ENCODE results near the gene YBX2. TPM values are rescaled to one million over a fixed set of nuclear protein-coding genes. Genes with fewer than 3 reads are reported as not detected.

Gene YBX2
- total RNA-seq, 1 donor from 2014 or later = 0.57 TPM

DNA sequence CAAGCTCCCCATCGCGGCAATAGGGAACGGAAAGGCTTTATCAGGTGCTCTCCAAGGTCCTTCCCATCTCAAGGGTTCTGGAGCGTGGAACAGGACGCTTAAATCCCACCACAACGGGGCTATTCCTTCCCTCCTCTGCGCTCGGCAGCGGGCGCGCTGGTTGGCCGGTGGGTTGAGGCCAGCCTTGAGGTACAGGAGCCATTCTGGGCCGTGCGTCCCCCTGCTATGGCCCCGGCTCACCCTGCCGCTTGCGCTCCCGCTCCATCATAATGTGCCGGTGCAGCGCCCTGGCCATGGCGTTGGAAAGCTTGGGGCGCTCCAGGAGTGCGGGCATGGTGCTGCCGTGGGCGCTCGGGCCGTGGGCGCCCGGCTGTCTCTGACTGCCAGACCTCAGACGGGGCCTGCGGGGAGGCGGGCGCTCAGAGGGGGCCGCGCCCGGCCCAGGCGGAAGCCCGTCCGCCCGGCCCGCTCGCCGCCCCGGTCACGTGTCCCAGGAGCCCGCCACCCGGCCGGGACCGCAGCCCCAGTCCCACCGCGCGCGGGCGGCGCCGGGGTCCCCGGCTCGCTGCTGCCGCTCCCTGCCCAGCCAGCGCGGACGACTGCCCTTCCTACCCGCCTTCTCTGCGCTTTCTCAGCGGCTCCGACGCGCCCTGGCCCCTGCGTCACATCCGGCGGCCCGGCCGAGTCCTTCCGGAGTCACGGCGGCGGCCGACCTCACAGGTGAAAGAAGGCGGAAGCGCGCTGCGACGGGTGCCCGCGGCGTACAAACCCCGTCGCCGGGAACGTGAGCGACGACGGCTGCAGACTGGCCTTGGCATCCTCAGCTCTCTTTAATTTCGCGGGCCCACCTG lies 20.5 kb upstream of the YBX2 start, which contains the start of gene GPS2:
Gene GPS2 (minus strand): TSS at position 642 of the 851 bp plus-strand sequence. CDS start 308 bp downstream, at position 334.
- peak; percentile 97 for DNase-seq (ENCODE audit: low spot score)
- H3K9me3 Mint-ChIP-seq (ENCODE audit: low read depth) = no peaks in the 10 kb centered on the region
- H3K27ac Mint-ChIP-seq (ENCODE audit: unreplicated experiment) = peak within 1 kb of the TSS; percentile 87
- TF ChIP-seq, protein P1, sequence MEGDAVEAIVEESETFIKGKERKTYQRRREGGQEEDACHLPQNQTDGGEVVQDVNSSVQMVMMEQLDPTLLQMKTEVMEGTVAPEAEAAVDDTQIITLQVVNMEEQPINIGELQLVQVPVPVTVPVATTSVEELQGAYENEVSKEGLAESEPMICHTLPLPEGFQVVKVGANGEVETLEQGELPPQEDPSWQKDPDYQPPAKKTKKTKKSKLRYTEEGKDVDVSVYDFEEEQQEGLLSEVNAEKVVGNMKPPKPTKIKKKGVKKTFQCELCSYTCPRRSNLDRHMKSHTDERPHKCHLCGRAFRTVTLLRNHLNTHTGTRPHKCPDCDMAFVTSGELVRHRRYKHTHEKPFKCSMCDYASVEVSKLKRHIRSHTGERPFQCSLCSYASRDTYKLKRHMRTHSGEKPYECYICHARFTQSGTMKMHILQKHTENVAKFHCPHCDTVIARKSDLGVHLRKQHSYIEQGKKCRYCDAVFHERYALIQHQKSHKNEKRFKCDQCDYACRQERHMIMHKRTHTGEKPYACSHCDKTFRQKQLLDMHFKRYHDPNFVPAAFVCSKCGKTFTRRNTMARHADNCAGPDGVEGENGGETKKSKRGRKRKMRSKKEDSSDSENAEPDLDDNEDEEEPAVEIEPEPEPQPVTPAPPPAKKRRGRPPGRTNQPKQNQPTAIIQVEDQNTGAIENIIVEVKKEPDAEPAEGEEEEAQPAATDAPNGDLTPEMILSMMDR (IDR thresholded peaks at IDR 0.05) = no peak
- H3K4me1 Mint-ChIP-seq (ENCODE audit: low read depth) = peaks cover 41% of the 10 kb centered on the region
- H3K36me3 Mint-ChIP-seq (ENCODE audit: low read depth) = peaks cover 37% of the 10 kb centered on the region
- no peaks in the 10 kb centered on the region for H3K27me3 Mint-ChIP-seq (ENCODE audit: low read depth)
- H3K4me3 Mint-ChIP-seq (ENCODE audit: unreplicated experiment) = peak within 1 kb of the TSS; percentile 75

DNA sequence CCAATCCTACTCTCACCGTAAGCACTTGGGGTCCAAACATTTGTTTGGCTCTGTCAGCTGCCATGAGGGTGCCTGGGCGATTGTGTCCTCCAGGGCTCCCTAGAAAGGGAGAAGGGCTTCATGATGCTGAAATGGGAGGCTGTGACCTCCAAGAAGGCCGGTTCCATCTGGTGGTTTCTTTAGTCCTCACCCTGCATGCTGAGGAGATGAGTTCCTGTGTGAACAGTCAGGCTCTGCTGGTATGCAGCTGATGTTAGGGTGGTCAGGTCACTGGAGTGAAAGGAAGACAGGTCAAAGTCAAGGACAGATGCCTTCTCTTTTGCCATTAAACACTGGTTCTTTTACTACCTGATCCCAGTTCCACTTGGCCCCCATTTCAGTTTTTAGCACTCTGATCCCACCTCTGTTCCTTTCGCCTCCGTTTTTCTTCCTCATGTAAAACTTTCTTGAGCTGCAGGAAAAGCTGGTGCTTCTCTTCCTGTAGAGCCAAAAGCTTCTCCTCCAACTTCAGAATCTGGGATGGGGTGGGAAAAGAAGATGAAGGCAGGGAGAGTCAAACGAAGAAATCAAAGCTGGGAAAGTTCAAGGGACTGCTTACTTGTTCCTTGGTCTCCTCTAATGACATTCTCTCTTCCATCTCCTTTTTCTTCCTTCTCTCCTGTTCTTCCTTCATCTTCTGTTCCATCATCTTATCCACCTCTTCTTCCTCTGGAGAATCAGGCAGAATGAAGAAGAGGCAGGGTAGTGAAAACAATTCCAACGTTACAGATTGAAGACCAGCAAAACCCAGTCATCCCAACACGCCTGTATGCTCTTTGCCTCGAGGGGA lies 19.7 kb upstream of the YBX2 start:
- peaks cover 50% of the 10 kb centered on the region for H3K4me1 Mint-ChIP-seq (ENCODE audit: low read depth)
- peaks cover 44% of the 10 kb centered on the region for H3K36me3 Mint-ChIP-seq (ENCODE audit: low read depth)
- TF ChIP-seq, protein P1 (IDR thresholded peaks at IDR 0.05) = no peak
- no peaks in the 10 kb centered on the region for H3K9me3 Mint-ChIP-seq (ENCODE audit: low read depth)
- no peaks in the 10 kb centered on the region for H3K27me3 Mint-ChIP-seq (ENCODE audit: low read depth)
- peak overlapping the region; percentile 77 for H3K27ac Mint-ChIP-seq (ENCODE audit: unreplicated experiment)
- H3K4me3 Mint-ChIP-seq (ENCODE audit: unreplicated experiment) = peak overlapping the region; percentile 71
- DNase-seq (ENCODE audit: low spot score) = no peak

DNA sequence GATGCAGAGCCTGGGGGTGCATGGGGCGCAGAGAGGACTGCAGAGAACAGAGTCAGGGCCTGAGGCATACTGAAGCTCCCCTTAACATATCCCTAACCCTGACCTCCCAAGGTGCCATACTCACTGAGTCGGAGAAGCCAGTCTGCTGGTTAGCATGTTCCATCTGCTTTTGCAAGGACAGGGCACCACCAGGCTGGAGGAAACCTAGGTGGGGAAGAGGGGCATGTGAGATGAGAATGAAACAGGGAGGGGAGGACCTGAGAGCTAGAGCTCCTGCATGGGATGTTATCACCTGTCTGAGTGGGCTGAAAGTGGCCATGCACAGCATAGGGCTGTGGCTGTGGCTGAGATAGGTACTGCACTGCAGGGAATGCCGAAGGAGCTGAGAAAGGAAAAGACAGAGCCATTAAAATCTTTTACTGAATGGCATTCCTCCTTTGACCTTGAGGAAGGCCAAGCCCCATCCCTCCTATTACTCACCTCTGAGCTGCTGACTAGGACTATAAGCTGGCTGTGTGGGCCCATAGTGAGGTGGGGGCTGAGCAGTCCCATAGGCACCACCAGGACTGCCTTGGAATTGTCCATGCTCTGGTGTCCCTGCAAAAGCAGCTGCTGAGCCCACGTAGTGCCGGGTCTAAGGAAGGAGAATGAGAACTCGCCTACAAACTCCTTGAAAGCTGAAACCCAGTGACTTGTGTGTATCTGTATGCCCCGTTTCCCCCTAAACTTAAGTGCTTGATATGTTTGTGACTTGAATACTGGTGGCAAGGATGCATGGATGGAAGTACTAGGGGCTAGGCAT lies 18.9 kb upstream of the YBX2 start:
- H3K9me3 Mint-ChIP-seq (ENCODE audit: low read depth) = no peaks in the 10 kb centered on the region
- peak overlapping the region; percentile 32 for H3K27ac Mint-ChIP-seq (ENCODE audit: unreplicated experiment)
- H3K27me3 Mint-ChIP-seq (ENCODE audit: low read depth) = no peaks in the 10 kb centered on the region
- DNase-seq (ENCODE audit: low spot score) = no peak
- H3K4me3 Mint-ChIP-seq (ENCODE audit: unreplicated experiment) = no peak overlapping the region
- H3K4me1 Mint-ChIP-seq (ENCODE audit: low read depth) = peaks cover 55% of the 10 kb centered on the region
- TF ChIP-seq, protein P1 (IDR thresholded peaks at IDR 0.05) = peak; percentile 14
- H3K36me3 Mint-ChIP-seq (ENCODE audit: low read depth) = peaks cover 41% of the 10 kb centered on the region

DNA sequence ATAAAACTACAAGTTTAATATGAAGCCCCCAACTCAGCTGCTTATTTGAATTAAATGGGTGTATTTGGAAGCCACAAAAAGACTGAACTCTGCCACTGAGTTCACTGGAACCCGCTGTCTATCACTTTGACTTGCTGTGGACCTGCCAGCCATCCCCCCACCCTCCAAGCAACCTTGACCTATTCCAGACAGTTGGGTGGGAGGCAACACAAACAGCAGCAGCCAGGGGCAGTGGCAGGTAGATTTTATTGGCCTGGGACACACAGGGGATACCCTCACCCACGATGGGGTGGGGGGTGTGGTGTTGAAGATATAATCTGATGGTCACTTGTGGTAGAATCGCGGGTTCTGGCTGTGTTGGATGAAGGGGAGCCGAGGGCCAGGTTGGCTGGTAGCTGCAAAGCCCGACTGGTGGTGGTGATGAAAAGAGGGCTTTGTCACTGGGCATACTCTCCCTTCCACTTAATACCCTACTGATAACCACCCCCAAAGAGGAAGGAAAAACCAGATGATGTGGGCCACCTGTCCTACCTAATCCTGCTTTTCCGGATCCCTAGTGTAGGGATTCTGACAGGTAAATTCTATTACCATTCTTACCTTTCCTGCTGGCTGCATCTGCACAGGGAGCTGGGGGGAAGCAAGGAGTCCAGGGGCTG lies 18.1 kb upstream of the YBX2 start:
- Mint-ChIP-seq H3K9me3 (ENCODE audit: low read depth) (no peaks in the 10 kb centered on the region), H3K27ac (ENCODE audit: unreplicated experiment) (no peak overlapping the region), H3K36me3 (ENCODE audit: low read depth) (peaks cover 37% of the 10 kb centered on the region), H3K4me1 (ENCODE audit: low read depth) (peaks cover 55% of the 10 kb centered on the region), H3K27me3 (ENCODE audit: low read depth) (no peaks in the 10 kb centered on the region), H3K4me3 (ENCODE audit: unreplicated experiment) (no peak overlapping the region)
- DNase-seq (ENCODE audit: low spot score) = no peak
- TF ChIP-seq, protein P1 (IDR thresholded peaks at IDR 0.05) = no peak
